ENCODE measurements around the gene SUPT3H.
A peak's percentile ranks its signal among the peaks of the same experiment; 100 is the strongest.
"Not testable (repeated sequence)": the region's sequence is repeated elsewhere in the genome, so short reads cannot be mapped to it uniquely, and the experiment has no call there.

The SUPT3H gene

DNA sequence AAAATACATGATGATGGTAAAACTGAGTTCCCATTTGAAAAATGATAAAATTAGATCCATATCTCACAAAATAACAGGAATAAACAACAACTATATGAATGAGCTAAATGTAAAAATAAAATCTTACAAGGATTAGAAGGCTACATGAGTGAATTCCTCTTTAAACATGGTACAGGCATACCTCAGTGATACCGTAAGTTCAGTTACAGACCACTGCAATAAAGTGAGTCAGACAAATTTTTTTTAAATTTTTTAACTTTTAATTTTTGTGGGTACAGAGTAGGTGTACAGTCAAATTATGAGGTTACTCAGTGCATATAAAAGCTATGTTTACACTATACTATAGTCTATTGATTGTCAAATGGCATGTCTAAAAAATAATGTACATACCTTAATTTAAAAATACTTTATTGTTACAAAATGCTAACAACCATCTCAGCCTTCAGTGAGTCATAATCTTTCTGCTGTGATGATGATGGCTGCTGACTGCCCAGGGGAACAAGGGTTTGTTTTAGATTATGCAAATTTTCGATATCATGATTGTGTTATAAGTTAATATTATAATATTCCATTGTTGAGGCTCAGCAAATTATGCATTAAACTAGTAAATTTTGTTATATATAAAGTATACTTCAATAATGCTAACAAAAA is 272.4 kb downstream of the SUPT3H start:
- DNase-seq, result no peak

DNA sequence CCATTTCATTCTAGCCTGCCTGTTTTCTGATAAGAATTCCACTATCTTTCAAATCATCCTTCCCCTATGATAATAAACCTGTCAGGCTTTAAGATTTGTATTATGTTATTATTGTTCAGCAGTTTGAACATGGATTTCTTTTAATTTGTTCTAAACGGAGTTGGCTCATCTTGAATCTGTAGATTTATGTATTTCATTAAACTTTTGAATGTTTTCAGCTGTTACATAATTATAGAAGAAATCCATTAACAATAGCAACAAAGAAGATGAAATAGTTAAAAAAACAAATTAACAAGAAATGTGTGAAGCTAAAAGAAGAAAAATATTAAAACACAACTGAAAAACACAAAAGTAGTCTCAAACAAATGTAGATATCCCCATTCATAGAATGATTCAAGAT is 273.3 kb downstream of the SUPT3H start:
- no peak for DNase-seq

DNA sequence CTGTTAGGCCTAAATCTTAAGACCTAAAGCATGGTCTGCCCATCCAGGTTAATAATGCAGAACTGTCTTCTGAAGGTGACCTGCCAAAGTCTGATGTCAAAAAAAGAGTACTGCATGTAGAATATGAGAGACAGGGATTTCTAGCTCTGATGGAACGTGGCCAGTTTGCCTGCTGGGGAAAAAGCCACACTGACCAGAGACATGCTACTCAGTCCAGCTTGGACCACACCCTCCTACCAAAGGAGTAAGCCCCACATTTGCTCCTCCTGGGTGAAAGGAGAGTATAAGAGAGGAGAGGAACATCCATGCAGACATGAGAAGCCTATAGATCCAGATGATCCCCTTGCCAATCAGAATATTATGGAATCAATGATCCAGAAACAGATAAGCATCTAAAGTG is 279.5 kb downstream of the SUPT3H start:
- no peak for DNase-seq

GRCh38 chr6:45094831-45095230 is 282.9 kb downstream of the SUPT3H start:
- no peak for DNase-seq

GRCh38 chr6:45092135-45092534 is 285.6 kb downstream of the SUPT3H start:
- no peak for DNase-seq

DNA sequence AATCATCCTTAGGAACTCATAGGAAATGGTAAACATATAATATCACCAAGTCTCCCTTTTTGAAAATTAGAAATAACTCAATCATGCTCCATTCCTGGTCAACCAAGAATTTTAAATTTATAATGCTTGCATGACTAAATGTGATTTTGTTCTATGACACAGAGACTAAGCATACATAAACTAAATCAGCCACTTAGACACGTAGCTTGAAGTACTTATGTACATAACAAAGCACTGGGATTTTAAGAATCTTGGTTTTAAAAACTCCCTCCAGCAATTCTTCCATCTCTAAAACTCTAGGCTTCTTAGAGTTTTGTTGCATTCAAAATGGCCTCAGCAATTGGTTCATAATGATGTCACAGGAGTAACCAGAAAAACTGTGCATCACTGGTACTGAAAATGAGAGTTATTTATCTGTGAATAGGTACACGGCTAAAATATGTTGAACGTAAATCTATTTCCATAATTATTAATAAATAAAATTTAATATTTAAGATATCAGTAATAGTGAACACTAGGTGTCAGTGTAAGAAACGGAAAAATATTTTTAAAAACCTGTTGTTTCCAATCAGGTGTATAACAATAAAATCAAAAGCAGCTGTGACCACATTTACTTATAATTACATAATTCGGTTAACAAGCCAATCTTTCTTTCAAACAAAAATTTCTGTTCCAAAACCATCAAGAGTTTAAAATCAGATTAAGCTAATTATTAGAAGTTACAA is 291.2 kb downstream of the SUPT3H start:
- no peak for DNase-seq

GRCh38 chr6:45084257-45084656 is 293.5 kb downstream of the SUPT3H start:
- DNase-seq, result no peak

DNA sequence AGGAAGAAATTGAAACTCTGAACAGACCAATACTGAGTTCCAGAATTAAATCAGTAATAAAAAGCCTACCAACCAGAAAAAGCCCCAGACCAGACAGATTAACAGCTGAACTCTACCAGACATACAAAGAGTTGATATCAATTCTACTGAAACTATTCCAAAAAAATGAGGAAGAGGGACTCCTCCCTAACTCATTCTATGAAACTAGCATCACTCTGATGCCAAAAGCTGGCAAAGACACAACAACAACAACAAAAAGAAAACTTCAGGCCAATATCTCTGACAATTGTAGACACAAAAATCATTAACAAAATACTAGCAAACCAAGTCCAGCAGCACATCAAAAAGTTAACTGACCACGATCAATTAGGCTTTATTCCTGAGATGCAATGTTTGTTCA is 295.6 kb downstream of the SUPT3H start:
- no peak for DNase-seq

DNA sequence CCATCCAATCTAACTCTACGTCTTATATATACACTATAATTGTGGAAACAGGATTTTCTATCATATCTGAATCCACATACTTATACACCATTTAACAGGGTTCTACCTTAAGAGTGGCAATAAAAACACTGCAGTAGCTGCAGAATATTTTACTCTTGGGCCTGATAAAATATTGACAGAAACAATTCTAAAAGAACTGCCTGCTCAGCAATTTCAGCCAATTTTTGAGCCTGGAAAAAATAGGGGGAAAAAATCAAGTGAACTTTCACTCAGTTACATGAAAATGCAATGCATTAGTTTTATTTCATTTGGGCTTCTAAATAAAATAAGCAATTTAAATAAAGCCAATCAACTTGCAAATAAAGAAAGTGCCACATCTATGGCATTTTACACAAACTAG is 296.1 kb downstream of the SUPT3H start:
- DNase-seq, result no peak

DNA sequence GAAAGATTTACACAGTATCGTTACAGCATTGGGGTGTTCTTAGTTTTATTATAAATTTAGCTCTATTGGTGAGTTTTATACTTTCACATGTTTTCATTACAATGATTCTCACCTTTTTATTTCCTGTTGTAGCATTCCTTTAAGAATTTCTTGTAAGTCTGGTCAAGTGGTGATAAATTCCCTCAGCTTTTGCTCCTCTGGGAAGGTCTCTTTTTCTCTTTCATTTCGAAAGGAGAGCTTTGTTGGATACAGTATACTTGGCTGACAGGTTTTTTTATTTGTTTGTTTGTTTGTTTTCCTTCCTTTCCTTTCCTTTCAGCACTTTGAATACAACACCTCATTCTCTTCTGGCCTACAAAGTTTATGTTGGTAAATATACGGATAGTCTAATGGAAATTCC is 299.3 kb downstream of the SUPT3H start:
- no peak for DNase-seq

DNA sequence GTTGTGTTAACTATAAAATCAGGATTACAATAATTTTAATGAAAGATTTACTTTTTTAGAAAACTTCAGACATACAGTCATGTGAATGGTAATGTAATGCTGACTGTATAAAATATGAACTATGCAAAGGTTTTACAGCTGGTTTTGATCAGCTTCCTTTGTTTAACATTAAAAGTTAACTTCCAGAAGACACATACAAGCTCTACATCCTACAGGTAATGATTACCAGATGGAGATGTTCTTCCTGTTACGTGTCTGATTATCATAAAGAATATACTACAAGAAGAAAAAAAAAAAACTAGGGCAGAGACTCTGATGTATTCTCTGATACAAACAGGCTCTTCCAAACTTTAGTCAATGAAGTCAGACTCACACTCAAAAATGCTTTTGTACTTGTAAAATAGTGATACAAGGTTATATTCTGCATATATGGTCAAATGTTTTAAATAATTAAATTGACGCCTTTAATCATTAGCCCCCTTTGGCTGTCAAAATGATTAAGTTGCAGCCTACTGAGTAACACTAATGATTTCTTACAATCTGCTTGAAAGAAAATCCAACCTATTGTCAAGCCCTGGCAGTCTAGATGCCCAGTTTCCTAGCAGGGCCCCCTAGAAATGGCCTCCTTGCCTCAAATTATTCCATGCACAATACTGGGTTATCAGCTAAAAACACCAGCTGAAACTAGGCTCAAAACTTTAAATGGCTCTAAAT is 301.4 kb downstream of the SUPT3H start:
- peak; percentile 88 for DNase-seq

- no peak for DNase-seq
These were observed 302.5 kb downstream of the SUPT3H start for GRCh38 chr6:45075246-45075645.

- no peak for DNase-seq
These were observed 303.3 kb downstream of the SUPT3H start for GRCh38 chr6:45074439-45074838.

DNA sequence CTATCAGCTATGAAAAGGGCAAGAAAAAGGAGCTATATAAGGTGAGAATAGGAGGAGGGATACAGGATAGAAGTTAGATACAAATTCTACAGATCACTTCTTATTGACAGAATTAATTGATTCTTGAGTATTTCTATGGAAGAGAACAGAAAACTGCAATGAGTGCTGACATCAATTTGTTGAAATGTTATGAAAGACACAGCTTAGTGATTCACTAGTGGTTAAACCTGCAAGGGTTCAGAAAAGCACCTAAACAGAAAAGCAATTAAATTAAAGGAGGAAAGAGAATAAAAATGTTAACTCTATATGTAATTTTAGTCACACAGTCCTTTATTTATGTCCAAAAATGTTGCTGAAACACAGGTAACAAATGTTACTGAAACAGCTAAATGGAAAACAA is 304.0 kb downstream of the SUPT3H start:
- no peak for DNase-seq

- no peak for DNase-seq
These were observed 305.1 kb downstream of the SUPT3H start for GRCh38 chr6:45072673-45073072.

DNA sequence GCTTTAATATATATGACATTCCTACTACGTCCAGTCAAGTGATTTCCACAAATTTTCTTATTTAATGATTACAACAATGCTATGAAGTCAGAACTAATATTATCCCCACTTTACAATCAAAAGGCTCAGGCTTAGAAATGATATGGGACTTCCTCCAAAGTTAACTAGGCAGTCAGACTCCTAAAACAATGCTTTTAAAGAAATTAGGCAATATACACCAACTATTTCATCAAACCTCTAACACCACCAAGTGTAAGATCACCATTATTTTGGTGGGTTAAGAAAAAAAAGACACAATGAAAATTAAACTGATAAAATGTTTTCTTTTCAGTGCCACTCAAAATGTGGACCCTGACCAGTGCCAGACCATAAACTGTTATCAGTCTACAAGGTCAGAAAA is 305.7 kb downstream of the SUPT3H start:
- no peak for DNase-seq

DNA sequence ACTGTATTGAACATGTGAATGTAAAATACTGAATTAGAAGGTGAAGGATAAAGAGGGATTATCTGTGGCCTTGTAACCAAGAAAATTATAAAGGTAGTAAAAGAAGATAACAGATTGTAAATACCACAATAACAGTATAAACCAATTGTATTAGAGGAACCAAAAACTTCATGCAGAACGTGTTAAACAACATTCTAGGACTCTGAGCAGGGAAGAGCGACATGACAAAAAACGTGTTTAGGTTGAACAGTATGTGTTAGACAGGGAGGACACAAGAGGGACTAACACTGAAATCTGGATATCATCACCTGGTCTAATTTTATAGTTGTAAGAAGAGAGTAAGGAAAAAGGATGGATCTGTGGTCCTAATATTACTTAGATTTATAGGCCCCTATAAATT is 308.6 kb downstream of the SUPT3H start:
- no peak for DNase-seq

- DNase-seq, result not testable (repeated sequence)
These were observed 310.3 kb downstream of the SUPT3H start for GRCh38 chr6:45067446-45067845.

DNA sequence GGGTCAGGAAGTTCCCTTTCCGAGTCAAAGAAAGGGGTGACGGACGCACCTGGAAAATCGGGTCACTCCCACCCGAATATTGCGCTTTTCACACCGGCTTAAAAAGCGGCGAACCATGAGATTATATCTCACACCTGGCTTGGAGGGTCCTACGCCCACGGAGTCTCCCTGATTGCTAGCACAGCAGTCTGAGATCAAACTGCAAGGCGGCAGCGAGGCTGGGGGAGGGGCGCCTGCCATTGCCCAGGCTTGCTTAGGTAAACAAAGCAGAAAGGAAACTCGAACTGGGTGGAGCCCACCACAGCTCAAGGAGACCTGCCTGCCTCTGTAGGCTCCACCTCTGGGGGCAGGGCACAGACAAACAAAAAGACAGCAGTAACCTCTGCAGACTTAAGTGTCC is 315.1 kb downstream of the SUPT3H start:
- not testable (repeated sequence) for DNase-seq

GRCh38 chr6:45057711-45058110 is 320.0 kb downstream of the SUPT3H start:
- DNase-seq, result no peak

GRCh38 chr6:45054610-45055009 is 323.1 kb downstream of the SUPT3H start:
- DNase-seq, result no peak

DNA sequence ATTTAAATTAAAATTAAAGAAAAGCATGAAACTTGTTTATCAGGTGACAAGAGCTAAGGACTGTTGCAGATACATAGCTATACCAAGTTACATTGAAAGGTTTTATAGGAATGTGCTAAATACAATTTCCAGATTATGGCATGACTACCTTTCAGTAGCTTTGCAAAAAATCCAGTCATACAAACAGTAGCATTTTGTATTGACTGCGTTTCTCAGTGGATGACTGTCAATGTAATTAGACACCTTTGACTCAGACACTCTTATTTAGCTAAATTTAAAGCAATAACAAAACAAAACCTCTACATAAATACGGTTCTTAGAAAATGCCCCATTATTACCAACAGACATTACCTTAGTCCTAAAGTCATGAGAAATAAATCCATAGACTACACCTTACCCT is 325.4 kb downstream of the SUPT3H start:
- no peak for DNase-seq

DNA sequence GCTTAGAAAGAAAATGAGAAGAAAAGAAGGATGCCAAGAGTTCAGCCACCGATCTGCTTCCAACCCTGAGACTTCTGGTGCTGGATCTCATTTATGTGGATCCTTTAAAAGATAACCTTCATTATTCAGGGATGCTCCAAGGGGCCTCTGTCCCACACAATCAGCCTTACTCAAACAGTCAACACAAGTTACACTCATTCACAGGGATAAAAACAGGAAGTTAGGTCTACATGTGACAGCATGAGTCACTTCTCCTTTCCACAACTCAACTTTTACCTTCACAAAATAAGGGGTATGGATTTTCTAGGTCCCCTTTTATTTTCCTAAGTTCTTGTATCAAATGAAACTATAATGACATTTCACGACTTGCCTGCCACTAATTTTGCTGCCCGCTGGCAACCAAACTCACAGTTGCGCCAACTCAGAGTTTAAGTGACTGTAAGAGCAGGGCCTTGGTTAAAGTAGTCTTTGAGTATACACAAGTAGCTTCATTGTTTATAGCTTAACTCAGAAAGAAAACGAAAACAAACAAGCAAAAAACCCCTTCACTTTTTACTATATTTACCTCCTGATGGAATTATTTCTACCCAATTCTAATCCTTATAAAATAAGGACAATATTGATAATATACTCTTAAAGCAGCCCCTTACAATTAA is 328.4 kb downstream of the SUPT3H start:
- no peak for DNase-seq

DNA sequence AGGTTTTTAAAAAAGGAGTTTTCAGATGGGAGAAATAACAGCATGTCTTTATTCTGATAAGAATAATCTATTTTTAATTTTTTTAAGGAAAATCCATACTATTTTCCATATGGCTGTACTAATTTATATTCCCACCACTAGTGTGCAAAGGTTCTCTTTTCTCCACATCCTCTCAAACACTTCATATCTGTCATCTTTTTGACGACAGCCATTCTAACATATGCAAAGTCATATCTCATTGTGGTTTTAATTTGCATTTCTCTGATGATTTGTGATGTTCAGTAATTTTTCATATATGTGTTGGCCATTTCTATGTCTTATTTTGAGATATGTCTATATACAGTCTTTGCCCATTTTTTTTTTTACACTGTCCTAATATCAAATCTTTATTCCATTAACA is 330.2 kb downstream of the SUPT3H start:
- DNase-seq, result no peak
